ENCODE measurements around the gene LRRC61.
"Not testable (repeated sequence)": the region's sequence is repeated elsewhere in the genome, so short reads cannot be mapped to it uniquely, and the experiment has no call there.

The LRRC61 gene

DNA sequence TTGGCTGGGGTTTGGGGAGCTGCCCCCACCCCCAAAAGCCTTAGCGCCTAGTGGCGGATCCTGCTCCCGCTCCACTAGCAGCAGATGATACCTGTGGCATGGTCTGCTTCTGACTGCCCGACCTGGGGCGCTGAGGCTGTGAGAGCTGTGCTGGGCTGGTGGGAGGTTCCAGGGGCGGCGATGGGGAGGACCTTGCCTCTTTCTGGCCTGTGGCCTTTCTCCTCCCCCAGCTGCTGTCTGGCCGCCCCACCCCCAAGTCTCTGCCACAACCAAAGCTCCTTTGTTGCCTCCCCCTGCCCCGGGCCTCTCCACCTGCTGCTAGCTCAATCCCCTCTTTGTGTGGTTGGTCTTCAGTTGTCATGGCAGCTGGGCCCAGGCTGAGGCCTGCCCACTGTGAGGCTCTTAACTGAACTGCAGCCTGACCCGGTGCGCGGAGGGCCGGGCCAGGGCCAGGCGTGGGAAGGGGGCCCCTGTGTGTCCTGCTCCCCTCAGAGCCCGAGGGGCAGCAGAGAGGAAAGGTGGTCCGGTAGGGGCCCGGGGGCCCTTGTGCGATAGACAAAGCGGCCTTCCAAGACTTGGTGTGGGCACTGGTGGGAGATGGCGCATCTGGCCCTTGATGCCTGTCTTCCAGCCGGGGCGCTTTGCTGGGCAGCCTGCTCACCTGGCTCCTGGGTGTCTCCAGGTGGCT lies 60.7 kb downstream of the LRRC61 start:
- DNase-seq (ENCODE audit: low read depth): no peak

- DNase-seq (ENCODE audit: low read depth): no peak
Observed at GRCh38 chr7:150384406-150385301, 61.5 kb downstream of the LRRC61 start.

DNA sequence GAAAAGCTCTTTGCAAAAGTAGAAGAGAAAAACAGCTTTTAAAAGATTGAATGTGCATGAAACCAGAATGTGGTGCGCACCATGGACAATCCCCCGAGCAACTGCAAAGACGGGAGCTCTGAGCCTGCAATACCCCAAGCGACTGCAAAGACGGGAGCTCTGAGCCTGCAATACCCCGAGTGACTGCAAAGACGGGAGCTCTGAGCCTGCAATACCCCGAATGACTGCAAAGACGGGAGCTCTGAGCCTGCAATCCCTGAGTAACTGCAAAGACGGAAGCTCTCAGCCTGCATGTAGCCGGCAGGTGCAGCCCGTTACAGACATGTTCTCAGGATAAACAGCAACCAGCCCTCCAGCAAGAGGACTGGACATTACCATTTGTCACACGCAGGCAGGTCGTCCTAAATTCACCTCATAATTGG lies 62.2 kb downstream of the LRRC61 start:
- DNase-seq (ENCODE audit: low read depth): no peak

GRCh38 chr7:150385884-150386283 lies 62.7 kb downstream of the LRRC61 start:
- DNase-seq (ENCODE audit: low read depth): not testable (repeated sequence)
